Fibroblast of villous mesenchyme (primary cell): ENCODE results near the gene PSG2. TPM values are rescaled to one million over a fixed set of nuclear protein-coding genes. Genes with fewer than 3 reads are reported as not detected.
"Not testable (repeated sequence)": the region's sequence is repeated elsewhere in the genome, so short reads cannot be mapped to it uniquely, and the experiment has no call there.

Experiments
- DNase-seq: peaks from one replicate; pipeline ENCODE4 v3.0.0-alpha.2; 2010; ENCODE audit warnings: low read depth
- H3K4me3 ChIP-seq: 2 replicates; pipeline ENCODE4 v1.5.1; 2011; ENCODE audit warnings: low read depth, mild to moderate bottlenecking, low read length
- CTCF ChIP-seq: IDR thresholded peaks from 2 replicates; pipeline ENCODE4 v1.5.1; 2012; ENCODE audit warnings: low read depth, mild to moderate bottlenecking, low read length; ENCODE audit not compliant: insufficient read depth
- total RNA-seq: library from RNA; depleted of rRNA; stranded (reverse); fragments of >200 nt; gene quantifications from 2 replicates; pipeline ENCODE4 v1.2.3, GENCODE V29; 2012

PSG2 gene
- total RNA-seq, 1 donor, result 5.2 TPM

DNA sequence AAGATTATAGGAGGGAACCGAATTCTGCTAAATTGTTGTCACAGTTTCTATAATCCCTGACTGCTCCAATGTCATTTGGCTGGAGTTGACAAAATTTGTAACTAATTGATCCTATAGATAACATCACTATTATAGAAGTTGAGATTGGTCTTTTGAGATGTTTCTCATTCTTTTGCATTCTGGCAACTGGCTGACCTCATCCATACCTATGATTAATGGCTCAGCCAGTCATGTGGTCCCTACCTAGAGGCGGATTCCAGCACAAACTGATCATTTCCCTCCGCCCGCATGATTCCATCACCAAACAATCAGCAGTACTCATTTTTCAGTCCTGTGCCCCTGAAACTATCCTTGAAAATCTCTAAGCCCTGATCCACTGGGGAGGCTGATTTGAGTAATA is 4.2 kb downstream of the PSG2 start:
- H3K4me3 ChIP-seq, result no peak overlapping the region
- no peak for TF ChIP-seq CTCF
- DNase-seq, result peak; percentile 37

- not testable (repeated sequence) for H3K4me3 ChIP-seq
These were observed 4.6 kb downstream of the PSG2 start for GRCh38 chr19:43077881-43078280.

GRCh38 chr19:43062418-43062817 is 20.1 kb downstream of the PSG2 start:
- not testable (repeated sequence) for DNase-seq, H3K4me3 ChIP-seq

More at GRCh38 chr19:43077881-43078280, 4.6 kb downstream of the PSG2 start:
- peak; percentile 59 for DNase-seq

DNA sequence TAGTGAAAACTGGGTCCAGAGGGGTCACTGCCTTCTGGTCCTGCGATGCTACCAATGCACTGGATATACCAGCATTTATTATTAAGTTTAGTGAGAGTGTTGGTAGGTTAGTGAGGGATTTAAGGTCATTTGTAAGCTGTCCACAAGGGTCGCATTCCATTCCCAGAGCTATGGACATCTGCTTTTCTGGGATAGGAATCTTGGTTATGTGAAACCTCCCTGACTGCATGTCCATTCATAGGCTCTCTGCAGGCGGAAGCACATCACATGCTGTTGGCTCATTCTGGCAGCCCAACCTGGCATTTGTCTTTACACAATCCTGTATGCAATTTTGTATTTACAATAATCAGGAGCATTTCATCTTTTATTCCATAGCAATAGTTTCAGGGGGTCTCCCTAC is 21.2 kb downstream of the PSG2 start:
- DNase-seq, result peak; percentile 32
- not testable (repeated sequence) for H3K4me3 ChIP-seq

GRCh38 chr19:43060254-43060653 is 22.2 kb downstream of the PSG2 start:
- not testable (repeated sequence) for H3K4me3 ChIP-seq
- DNase-seq, result peak; percentile 47

GRCh38 chr19:43059482-43059881 is 23.0 kb downstream of the PSG2 start:
- not testable (repeated sequence) for H3K4me3 ChIP-seq
- peak; percentile 32 for DNase-seq

DNA sequence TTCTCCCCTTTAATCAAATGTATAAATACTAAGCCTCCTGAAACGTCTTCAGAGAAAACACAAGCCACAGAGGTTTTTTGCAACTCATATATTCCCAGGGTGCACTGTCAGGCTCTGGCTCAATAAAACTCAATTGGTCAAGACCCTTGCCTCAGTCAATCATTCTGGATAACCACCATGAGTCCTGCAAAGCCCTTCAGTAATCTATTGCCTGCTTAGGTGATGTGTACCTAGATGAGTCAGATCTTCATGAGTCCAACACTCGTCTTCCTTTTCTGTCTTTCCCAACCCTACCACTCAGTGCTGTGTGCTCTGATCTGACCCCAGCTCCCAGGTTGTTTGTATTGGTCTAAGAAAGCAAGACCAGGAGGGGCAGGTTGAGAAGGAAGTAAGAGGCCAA is 24.1 kb downstream of the PSG2 start:
- not testable (repeated sequence) for DNase-seq, H3K4me3 ChIP-seq

GRCh38 chr19:43047966-43048365 is 34.5 kb downstream of the PSG2 start:
- DNase-seq, H3K4me3 ChIP-seq: not testable (repeated sequence)

GRCh38 chr19:43046578-43046977 is 35.9 kb downstream of the PSG2 start:
- not testable (repeated sequence) for DNase-seq, H3K4me3 ChIP-seq

DNA sequence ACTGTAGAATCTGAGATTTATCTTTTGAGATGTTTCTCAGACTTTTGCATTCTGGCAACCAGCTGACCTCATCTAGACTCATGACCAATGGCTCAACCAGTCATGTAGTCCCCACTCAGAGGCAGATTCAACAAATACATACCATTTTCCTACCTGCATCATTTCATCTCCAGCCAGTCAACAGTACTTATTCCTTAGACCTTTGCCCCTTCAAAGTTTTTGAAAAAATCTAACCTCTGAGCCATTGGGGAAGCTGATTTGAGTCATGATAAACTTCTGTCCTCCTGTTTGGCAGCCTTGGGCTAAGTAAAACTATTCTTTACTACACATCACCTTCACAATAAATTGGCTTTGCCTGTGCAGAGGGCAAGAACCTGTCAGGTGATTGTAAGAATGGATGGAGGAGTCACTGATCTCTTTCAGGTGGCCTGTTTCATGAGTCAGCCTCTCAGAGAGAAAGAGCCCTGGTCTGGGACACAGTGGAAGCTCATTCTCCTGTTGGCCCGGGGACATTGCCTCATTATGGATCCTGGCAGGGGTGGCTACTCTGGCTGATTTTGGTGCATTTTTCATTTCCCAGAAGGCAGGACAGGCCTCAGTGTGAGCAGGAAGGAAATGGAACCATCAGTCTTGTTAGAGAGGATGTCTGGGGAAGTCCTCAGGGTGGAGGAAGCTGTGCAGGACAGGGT is 38.9 kb downstream of the PSG2 start:
- DNase-seq, H3K4me3 ChIP-seq: not testable (repeated sequence)

DNA sequence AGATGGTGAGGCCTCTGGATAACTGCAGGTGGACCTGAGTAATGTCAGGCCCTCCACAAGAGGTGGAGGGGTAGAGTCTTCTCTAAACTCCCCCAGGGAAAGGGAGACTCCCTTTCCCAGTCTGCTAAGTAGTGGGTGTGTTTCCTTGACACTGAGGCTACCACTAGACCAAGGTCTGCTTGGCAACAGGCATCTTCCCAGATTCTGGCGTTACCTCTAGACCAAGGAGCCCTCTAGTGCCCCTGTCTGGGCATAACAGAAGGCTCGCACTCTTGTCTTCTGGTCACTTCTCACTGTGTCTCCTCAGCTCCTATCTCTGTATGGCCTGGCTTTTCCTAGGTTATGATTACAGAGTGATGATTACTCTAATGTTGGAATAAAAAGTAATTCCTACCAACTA is 50.9 kb downstream of the PSG2 start:
- H3K4me3 ChIP-seq, result not testable (repeated sequence)
- peak; percentile 50 for DNase-seq
- peak; percentile 55 for TF ChIP-seq CTCF

DNA sequence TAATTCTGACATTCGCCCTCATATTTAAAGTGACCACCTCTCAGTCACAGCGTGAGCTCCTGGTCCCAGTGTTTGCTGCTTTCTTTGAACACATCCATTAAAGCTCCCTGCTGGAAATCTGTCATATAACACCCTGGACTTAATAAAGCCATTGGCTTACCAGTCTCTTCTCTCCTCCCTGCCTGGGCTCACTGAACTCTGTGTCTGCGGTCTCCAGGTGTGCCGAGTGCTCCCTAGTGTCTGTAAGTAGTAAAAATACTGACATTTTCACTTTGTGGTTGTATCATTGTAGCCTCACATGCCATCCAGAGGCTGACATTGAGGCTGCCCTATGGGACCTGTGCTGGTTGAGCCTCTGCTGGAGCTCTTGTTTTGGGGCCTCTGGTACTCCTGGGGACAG is 53.6 kb downstream of the PSG2 start:
- H3K4me3 ChIP-seq, result no peak overlapping the region
- no peak for TF ChIP-seq CTCF
- DNase-seq, result no peak
